Measurements from ENCODE around the gene CPEB4.

CPEB4 gene

DNA sequence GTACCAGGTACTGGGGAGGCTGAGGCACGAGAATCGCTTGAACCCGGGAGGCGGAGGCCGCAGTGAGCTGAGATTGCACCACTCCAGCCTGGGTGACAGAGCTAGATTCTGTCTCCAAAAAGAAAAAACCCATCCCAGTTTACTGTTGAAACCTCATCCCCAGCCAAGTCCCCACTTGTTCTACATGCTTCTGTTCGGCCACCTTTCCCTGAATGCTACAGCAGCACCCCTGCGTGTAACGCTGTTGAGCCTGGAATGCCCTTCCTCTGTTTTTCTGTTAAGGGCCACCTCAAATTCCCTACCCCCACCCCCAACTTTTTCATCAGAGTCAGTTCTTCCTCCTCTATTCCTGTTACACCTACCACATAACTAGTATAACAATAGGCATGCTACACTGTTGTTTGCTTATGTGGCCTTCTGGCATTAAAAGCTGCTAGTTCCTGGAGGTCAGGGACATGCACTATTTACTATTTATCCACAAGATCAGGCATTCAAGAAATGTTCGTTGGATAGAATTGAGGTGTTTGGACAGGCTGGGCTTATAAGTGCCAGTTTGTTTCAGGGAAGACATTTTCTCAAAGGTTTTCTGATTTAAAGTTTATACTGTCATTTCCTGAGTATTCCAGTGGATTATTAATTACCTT lies 53.7 kb downstream of the CPEB4 start:
- no peak for DNase-seq (ENCODE audit: low spot score)

DNA sequence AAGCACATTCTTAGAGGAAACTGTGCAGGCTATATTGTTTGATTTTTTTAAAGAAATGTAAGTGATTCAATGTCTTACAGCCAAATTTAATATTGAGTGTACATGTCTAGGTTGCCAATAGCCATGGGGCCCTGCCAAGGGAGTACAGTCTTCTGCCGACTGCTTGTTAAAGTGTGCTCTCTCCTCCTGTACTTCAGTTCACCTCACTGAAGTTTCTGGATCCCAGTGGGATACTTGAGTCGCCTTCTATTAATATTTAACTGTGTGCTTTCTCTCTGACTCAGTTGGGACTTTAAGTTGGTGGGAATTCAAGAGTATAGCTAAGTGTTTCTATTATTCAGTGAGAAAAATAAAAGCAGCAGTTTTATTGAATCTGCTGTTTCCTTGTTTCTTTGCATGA lies 56.4 kb downstream of the CPEB4 start:
- DNase-seq (ENCODE audit: low spot score) = no peak

DNA sequence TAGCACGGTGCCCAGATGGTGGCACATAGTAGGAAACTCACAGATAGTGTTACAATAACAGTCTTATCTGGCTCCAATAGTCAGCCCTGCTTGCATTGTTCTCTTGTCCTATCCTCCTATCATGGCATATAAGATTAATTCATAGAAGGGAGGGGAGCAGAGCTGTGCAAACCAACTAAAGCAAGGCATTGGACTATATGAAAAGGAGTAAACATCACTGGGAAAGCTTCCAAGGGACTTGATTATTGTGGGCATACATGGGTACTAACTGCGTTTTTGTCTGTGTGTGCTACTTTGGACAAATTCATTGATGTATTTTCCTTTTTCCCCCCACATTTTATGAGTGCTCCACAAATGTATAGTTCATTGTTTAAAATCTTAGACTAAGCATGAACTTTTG lies 57.0 kb downstream of the CPEB4 start:
- DNase-seq (ENCODE audit: low spot score) = no peak

DNA sequence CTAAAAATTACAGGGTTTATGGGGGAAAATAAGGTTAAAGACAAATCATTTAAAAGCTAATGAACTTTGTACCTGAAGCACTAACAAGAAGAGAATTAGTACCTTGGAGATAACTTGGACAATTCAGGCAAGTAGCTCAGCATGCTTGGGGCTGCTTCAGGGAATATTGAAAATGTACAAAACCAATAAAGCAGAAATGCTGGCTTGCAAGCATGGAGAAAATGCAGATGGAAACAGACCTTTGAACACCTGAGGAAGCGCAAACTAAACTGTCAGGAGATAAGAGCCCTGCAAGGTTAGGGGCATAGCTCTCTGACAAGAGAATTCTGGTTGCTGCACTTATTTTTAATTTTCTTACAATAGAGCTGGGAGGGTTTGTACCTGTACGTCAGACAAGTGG lies 58.2 kb downstream of the CPEB4 start:
- DNase-seq (ENCODE audit: low spot score) = no peak

DNA sequence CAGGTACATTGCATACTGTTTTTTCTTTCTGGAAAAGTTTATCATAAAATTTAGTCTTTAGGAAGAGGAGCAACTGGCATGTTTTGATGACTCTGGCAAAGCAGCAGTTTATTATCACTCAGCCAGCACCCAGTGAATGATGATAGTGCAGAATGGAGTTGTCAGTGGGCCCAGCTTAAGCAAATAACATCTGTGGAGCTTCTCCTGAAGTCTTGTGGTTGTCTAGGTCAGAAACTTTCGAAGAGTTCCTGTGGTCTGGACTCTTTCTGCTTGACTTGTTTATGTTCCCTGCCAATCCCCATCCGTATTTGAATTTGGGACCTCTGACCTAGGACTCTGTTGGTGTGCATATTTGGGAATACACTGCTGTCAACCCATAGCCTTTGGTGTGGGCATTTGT lies 62.7 kb downstream of the CPEB4 start:
- DNase-seq (ENCODE audit: low spot score) = no peak

DNA sequence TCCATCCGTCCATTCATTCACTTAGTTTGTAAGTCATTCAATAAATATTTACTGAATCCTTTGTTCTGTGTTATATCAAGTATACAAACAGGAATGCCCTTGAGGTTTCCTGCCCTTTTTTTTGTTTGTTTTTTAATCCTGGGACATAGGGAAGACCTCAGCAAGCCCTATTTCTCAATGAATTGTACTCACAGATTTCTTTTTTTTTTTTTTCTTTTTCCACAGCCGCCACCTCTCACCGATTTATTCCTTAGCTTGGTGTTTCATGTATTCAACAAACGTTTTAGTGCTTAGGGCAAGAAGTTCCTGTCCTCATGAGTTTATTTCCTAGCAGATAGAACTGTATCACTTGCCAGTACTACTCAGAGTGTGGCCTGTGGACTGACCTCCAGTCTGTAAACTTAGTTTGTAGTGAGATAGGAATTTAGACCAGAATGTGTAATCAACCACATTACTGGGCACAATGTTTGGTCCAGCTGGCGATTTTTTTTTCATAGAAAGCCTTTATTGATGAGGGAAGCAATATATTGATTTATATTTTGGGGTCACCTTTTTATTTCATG lies 65.5 kb downstream of the CPEB4 start:
- DNase-seq (ENCODE audit: low spot score) = no peak

DNA sequence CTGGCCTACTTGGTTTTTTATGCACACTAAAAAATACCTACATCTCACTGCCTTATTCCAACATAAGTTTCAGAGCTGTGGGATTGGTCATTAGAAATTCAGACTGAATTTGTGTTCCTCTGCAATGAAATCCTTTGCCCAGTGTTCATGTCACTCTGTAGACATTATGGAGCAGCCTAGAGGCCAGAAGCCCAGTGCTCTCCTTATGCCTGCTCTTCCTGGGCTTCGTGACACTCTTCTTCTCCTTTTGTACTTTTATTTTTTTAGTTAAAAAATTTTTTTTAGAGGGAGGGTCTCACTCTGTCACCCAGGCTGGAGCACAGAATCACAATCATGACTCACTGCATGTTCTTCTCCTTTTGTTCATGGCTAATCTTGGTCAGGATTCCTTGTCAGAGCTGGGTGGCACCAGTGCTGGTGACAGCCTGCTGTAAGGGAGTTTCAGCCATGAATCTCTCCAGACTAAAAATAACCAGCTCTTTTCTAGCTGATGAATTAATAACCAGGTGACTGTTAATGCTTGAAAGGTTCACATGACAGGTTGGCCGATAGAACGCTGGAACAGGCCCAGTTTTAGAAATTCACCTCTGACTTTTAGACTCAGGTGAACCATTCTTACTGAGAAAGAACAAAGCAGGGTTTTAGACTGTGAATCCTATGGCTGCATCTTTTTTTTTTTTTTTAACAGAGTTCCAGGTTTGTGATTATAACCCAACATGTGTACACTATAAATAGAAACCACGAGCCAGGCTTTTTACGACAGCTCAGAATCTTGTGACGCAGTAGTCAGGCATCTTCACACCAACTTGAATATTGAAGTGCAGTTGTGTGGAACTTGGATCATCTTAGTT lies 66.7 kb downstream of the CPEB4 start:
- no peak for DNase-seq (ENCODE audit: low spot score)

DNA sequence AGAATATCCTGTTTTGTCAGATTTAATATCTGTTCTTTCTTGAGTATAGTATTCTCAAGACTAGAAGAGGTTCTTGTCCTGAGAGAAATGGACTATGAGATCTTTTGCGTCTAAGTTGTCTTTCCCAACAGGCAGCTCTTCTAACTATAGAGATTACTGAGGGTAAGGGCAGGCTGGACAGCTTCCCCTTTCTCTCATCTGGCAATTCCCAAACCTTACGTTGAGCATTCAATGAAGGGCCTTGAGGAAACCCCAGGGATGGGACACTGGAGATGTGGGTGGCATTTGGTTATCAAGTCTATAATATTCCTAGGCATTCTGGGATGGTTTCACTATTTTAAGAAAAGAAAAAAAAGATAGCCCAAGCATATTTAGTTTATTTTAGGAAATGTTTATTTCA lies 72.8 kb downstream of the CPEB4 start:
- no peak for DNase-seq (ENCODE audit: low spot score)

DNA sequence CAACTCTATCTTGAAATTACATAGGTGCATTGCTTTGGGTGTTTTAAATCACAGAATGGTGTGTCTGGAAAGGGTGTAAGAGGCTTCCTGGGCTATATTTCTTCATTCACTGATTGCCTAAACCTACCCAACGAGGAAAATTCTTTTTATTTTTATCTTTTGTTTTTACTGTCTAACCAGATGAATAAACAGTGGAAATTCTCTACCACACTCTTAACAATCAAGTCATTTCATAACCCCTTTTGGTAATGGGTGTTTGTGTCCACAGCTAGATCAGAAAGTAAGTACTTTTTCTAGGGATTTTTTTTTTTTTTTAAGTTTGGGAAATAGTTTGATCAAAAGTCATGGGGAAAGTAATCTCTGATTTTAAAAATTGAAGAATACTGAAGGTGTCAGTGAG lies 73.3 kb downstream of the CPEB4 start:
- DNase-seq (ENCODE audit: low spot score) = no peak

DNA sequence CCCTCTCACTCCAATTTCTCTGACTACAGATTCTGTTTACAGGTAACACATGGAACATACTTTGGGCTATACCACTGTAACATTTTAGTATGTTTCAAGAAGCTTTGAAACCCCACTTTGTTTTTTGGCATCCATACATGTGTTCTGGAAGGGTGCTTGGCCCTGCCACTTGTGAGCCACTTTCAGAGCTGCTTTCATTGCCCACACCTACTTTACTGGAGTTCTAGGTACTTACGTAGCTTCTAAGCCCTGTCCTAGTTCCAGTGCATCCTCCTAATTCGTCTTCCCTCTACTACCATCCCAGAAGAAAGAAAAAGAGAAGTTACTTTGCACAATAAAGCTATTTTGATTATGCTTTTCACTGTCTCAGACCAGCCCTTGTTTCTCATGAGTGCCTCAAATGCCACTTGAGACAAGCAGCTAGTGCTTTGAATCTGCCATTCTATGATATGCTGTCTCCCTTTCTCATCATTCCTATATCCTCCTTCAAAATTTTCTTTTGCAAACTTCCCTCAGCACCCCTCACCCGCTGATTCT lies 74.4 kb downstream of the CPEB4 start:
- DNase-seq (ENCODE audit: low spot score) = no peak

DNA sequence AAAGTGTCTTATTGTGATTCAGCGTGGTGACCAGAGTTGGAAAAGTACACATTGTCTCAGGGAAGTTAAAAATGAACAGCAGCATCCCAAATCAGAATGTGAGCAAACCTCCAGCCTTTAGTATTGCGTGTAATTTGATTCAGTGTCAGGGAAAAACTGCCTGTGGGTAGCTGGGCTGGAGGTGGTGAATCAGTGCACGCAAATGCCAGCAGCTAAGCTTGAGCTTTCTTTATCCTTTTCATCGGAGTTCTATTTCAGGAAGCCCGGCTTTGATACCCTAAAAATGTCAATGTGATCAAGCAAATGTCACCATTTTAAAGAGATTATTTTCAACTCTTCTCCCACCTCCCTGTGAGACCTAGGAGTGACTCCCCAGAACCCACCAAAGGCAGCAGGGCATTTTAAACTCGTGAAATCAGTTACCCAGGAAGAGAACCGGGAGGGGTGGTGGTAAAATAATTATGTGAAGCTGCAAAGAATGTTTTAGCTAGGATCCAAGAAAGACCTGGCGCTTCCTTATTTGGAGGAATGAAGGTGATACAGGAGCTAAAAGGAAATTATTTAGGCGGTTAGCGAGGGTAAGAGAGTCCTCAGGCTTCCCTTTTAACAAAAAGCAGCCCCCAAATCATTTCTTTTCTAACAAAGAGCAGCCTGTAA lies 75.2 kb downstream of the CPEB4 start:
- no peak for DNase-seq (ENCODE audit: low spot score)

DNA sequence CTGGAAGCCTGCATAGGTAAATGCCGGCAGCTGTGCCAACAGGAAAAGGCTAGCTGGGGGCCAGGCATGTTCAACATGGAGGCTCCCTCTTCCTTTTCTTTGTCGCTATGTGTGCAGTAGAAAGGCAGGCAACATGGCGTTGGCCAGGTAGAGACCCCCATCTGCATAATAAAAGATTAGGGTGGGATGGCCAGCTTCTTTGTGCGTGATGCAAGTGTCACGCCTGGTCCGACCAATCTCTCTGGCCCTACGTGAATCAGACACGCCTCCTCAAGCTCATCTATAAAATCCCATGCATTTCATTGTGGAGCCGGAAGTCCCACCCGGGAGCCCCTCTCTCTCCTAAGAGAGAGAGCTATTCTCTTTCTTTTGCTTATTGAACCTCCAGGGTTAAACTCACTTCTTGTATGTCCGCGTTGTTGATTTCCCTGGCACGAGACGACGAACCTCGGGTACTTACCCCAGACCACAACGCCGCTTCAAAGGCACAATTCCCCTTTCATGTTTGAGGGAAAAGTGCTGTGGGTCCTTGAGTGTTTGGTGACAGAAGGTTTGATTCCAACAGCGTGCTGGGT lies 75.8 kb downstream of the CPEB4 start:
- peak; percentile 88 for DNase-seq (ENCODE audit: low spot score)

DNA sequence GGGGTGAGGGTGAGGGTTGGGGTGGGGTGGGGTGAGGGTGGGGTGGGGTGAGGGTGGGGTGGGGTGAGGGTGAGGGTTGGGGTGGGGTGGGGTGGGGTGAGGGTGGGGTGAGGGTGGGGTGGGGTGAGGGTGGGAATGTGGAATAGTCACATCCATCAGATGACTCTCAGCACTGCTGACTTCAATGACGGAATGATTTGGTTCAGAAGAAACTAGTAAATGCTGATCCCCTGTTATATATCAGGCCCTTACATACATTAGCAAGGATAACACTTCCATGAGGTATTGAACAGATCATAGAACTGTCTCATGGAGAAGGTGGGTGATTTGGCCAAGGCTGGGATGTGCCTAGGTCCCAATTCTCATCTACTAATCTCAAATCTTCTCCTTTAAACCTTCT lies 76.4 kb downstream of the CPEB4 start:
- DNase-seq (ENCODE audit: low spot score) = no peak

DNA sequence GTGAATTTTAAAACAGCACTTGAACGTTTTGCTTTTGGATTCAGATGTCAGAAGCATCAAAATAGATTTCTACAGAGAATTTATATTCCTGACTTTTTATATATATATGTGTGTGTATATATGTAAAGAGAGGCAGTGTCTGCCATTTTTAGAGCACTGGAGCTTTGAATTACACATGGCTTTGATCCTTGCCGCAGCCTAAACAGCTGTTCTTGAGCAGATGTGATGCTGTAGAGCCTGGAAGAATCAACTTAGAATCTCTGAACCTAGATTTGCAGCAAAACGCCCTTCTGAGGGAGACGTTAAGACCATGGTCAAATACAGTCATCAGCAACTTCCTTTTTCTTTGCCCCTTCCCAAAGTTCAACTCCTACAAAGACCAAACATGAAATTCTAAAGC lies 79.1 kb downstream of the CPEB4 start:
- no peak for DNase-seq (ENCODE audit: low spot score)

DNA sequence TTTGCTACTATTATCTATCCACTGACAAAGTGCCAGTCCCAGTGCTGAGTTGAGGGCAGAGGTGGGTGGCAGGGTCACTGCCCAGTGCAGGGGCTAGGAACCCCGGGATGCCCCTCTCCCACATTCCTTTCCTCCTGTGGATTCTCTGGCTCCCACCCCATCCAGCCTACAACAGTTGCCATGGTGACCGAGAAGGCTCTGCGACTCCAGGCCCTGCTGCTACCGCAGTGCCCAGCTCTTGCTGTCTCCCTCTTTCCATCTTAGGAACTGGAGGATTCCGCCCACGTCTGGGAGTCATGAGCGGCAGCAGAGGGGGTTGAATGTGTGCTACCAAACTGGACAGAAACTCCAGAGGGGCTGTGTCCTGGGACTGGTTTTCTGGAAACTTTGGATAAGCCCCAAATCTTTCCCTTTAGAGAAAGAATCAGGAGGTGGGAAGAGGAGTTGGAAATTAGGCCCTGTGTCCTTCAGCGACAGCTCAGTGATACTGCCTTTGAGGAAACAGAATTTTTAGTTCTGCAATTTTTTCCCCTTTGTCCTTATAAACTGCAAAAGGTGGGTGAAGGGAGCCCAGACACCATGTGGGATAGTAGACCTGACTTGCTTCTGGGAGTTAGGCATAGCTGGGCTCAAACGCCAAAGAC lies 80.1 kb downstream of the CPEB4 start:
- peak; percentile 73 for DNase-seq (ENCODE audit: low spot score)

DNA sequence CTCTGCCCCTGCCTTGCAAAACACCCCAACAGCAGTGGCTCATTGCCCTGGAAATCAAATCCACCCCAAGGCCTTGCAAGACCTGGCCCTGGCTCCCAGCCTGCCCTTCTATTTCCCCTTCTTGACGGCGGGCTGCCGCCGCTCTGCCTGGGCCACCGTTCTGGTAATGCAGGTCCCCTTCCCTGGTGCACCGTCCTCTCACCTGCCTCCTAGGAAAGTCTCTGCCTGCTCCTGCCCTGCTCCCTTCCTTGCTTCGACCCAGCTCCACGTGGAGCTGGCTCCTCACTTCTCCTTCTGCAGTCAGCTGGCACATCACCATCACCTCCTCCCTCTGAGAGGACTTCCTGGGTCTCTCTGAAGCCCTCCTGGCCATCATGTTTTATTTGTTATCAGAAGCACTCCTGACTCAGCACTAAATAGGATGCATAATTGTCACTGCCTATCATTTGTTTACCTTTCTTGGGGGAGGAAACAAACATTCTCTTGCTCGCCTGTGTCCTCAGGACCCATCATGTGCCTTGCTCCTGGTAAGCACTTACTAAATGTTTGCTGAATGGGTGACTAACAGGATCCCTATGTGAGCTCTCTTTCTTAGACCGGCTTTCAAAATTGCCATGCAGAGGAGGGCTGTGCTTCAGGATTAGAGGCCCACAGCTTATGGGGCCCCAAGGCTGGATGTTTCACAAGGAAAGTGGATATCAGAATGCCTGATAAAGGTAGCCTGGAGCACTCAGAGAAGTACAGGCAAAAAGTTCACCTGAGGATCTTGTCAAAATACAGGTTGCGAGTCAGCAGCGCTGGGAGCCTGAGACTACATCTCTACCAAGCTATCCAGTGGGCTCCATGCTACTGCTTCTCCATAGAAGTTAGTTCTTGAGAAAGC lies 81.3 kb downstream of the CPEB4 start:
- no peak for DNase-seq (ENCODE audit: low spot score)

DNA sequence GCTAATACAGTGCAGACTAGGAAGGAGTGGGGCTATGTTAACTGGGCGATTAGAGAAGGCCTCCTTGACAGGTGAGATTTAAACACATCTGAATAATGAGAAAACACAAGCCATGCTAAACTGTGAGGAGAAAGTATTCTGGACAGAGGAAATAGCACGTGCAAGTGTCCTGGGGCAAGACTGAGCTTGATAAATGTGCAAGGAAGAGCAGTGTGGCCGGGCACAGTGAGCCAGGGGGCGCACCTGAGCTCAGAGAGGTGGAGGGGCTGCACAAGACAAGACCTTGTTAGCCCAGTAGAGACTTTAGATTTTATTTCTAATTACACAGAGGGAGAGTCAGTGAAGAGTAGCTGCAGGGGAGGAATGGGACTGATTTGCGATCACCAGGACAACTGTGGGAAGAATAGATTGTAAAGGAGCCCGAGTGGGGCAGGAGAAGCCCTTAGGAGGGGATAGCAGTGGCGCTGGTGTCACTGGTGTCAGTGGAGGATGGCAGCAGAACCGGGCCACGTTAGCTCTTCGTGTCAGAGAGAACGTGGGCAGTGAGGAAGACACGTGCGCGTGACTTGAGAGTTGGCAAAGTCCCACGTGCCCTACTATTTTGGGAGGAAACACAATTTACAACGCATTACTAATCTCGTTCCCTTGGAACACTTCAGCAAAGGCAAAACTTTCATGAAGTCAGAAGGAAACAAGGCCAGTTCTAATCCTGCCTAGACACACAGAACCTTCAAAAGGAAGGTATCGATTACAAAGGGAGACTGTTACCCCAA lies 82.9 kb downstream of the CPEB4 start:
- DNase-seq (ENCODE audit: low spot score) = no peak

DNA sequence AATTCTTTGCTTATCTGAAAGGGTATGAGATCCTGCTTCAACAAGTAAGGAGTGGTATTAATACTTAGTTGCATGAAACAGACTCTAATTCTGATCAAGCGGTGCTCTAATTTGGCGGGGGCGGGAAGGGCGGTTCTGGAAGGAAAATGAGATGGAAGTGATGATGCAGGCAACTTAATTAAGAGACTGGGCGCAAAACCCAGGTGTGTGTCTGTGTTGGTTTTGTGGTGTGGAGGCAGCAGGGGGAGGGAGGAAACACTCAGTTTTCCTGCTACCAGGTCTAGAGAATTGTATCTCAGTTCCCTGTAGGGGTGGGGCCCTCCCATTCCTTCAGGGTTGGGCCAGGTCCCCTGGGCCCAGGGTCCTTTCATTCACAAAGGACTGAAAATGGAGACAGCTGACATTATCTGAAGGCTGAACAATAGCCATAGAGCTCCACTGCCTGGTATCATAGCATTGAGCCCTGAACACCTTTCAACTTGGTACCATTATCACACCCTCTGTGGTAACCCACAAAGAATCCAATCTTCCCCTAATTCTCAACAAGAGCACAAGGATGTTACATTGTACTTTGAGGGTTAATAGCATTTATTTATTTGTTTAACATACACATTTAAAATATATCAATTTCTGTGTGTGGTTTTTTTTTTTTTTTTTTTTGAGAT lies 83.7 kb downstream of the CPEB4 start:
- no peak for DNase-seq (ENCODE audit: low spot score)

DNA sequence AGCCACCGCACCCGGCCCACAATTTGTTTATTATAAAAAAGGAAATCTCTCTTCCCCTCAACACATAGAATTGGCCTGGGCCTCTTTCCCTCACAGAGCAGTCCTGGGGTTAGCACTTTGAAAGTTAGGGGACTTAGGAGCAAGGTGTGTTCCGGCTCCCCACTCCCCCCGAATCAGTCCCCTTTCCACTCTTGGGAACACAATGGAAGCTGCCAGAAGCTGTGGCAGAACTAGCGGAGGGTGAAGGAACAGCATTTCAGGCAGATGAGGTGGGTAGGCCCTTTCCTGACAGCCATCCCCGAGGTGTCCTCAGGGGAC lies 84.4 kb downstream of the CPEB4 start:
- DNase-seq (ENCODE audit: low spot score) = peak; percentile 61

Data from SK-N-DZ (cell line).